Medulla oblongata (tissue), 1 donor: ENCODE data around the gene VWF.

Experiments used
- DNase-seq: peaks from one replicate; pipeline ENCODE4 v3.0.0-alpha.2; 2015; ENCODE audit errors: extremely low spot score

VWF gene

GRCh38 chr12:6076776-6077691 is 47.4 kb downstream of the VWF start:
- DNase-seq, result no peak

GRCh38 chr12:6076346-6076745 is 48.1 kb downstream of the VWF start:
- no peak for DNase-seq

- peak; percentile 24 for DNase-seq
Observed at GRCh38 chr12:6074979-6075585, 49.4 kb downstream of the VWF start.

GRCh38 chr12:6074427-6074826 is 50.0 kb downstream of the VWF start:
- DNase-seq, result no peak

- no peak for DNase-seq
Observed at GRCh38 chr12:6073426-6073825, 51.0 kb downstream of the VWF start.

- DNase-seq, result no peak
Observed at GRCh38 chr12:6072302-6072752, 52.1 kb downstream of the VWF start.

GRCh38 chr12:6071589-6071988 is 52.9 kb downstream of the VWF start:
- no peak for DNase-seq

GRCh38 chr12:6070472-6071257 is 53.8 kb downstream of the VWF start:
- no peak for DNase-seq

GRCh38 chr12:6069437-6070093 is 54.9 kb downstream of the VWF start:
- DNase-seq, result no peak

GRCh38 chr12:6068227-6068626 is 56.2 kb downstream of the VWF start:
- DNase-seq, result no peak

GRCh38 chr12:6067152-6067916 is 57.1 kb downstream of the VWF start:
- no peak for DNase-seq

- DNase-seq, result no peak
Observed at GRCh38 chr12:6066651-6067050, 57.8 kb downstream of the VWF start.

GRCh38 chr12:6065863-6066199 is 58.6 kb downstream of the VWF start:
- no peak for DNase-seq

- DNase-seq, result no peak
Observed at GRCh38 chr12:6065131-6065862, 59.2 kb downstream of the VWF start.

GRCh38 chr12:6062757-6063735 is 61.4 kb downstream of the VWF start:
- peak; percentile 81 for DNase-seq

- DNase-seq, result peak; percentile 44
Observed at GRCh38 chr12:6062395-6062756, 62.1 kb downstream of the VWF start.

- DNase-seq, result no peak
Observed at GRCh38 chr12:6061660-6062059, 62.8 kb downstream of the VWF start.

GRCh38 chr12:6059860-6060565 is 64.5 kb downstream of the VWF start:
- no peak for DNase-seq

- no peak for DNase-seq
Observed at GRCh38 chr12:6059221-6059620, 65.2 kb downstream of the VWF start.
